ENCODE data around the gene ARHGAP33. TPM values are rescaled to one million over a fixed set of nuclear protein-coding genes. Genes with fewer than 3 reads are reported as not detected.

Gene ARHGAP33
- total and polyA plus RNA-seq, 2 of the 8 experiments (the other 6 are each of a cell fraction or from before 2014, with no cell fraction given), result 6.5 to 25.2 TPM

- peak; percentile 48; the same call in 1 of the 2 replicates for TF ChIP-seq MAX (IDR thresholded peaks at IDR 0.05)
- no peak for TF ChIP-seq USF2 (IDR thresholded peaks at IDR 0.05; ENCODE audit: low read length)
Observed at GRCh38 chr19:35740423-35741202, 34.8 kb upstream of the ARHGAP33 start (continued).
